GM23338 (cell line): ENCODE data around the gene SORL1-AS1.
A peak's percentile ranks its signal among the peaks of the same experiment; 100 is the strongest.

Experiments used
- ATAC-seq: fragments of 200-7000 bp; cut with Tn5 transposase; 3 replicates; pipeline ENCODE4 v1.9.1; 2020
- DNase-seq: peaks from one replicate; pipeline ENCODE4 v3.0.0-alpha.2; 2015; ENCODE audit warnings: low spot score
- H2AFZ ChIP-seq: fragments of 200-600 bp; sonication (generic); 2 replicates; pipeline ENCODE4 v1.8.0; 2016; ENCODE audit warnings: antibody characterized with exemption, mild to moderate bottlenecking, moderate library complexity
- H3F3A ChIP-seq: fragments of 200-600 bp; sonication (generic); replicated peaks from 2 replicates; pipeline ENCODE4 v1.8.0; 2017; ENCODE audit warnings: antibody characterized with exemption, mixed run types, low read depth
- H3K27ac ChIP-seq: fragments of 200-600 bp; sonication (generic); 2 replicates; pipeline ENCODE4 v1.6.1; 2016; ENCODE audit warnings: low read depth
- H3K27me3 ChIP-seq: fragments of 200-600 bp; sonication (generic); 2 replicates; pipeline ENCODE4 v1.8.0; 2016; ENCODE audit warnings: mild to moderate bottlenecking, mixed run types, moderate library complexity; ENCODE audit not compliant: insufficient read depth
- H3K36me3 ChIP-seq: fragments of 200-600 bp; sonication (generic); 2 replicates; pipeline ENCODE4 v1.8.0; 2016; ENCODE audit warnings: mild to moderate bottlenecking; ENCODE audit not compliant: insufficient read depth
- H3K4me1 ChIP-seq: fragments of 200-600 bp; sonication (generic); 2 replicates; pipeline ENCODE4 v1.8.0; 2016; ENCODE audit warnings: mild to moderate bottlenecking, moderate library complexity; ENCODE audit not compliant: insufficient read depth
- H3K4me2 ChIP-seq: fragments of 200-600 bp; sonication (generic); 2 replicates; pipeline ENCODE4 v1.7.1; 2017; ENCODE audit warnings: mixed run types
- H3K4me3 ChIP-seq: fragments of 200-600 bp; sonication (generic); 2 replicates; pipeline ENCODE4 v1.6.1; 2016; ENCODE audit warnings: mixed run types
- H3K79me2 ChIP-seq: fragments of 200-600 bp; sonication (generic); replicated peaks from 2 replicates; pipeline ENCODE4 v1.8.0; 2017; ENCODE audit warnings: mild to moderate bottlenecking; ENCODE audit not compliant: insufficient read depth
- H3K9me2 ChIP-seq: fragments of 200-600 bp; sonication (generic); 2 replicates; pipeline ENCODE4 v1.8.0; 2017; ENCODE audit not compliant: insufficient read depth
- H4K20me1 ChIP-seq: fragments of 200-600 bp; sonication (generic); replicated peaks from 2 replicates; pipeline ENCODE4 v1.8.0; 2017; ENCODE audit warnings: mild to moderate bottlenecking; ENCODE audit not compliant: insufficient read depth
- H3K27ac Mint-ChIP-seq: 2 replicates; pipeline ENCODE4 v1.8.0; 2020; ENCODE audit warnings: inconsistent platforms, mild to moderate bottlenecking, moderate library complexity, mixed read lengths
- H3K27me3 Mint-ChIP-seq: 3 replicates; pipeline ENCODE4 v1.8.0; 2022; ENCODE audit warnings: low read depth, mild to moderate bottlenecking, moderate library complexity, mixed read lengths, inconsistent platforms; ENCODE audit not compliant: insufficient read depth, poor library complexity
- H3K36me3 Mint-ChIP-seq: 3 replicates; pipeline ENCODE4 v1.8.0; 2021; ENCODE audit warnings: low read depth, mild to moderate bottlenecking, inconsistent platforms, moderate library complexity, mixed read lengths
- H3K4me1 Mint-ChIP-seq: 3 replicates; pipeline ENCODE4 v1.8.0; 2020; ENCODE audit warnings: mild to moderate bottlenecking, inconsistent platforms, mixed read lengths
- H3K4me3 Mint-ChIP-seq: 3 replicates; pipeline ENCODE4 v1.8.0; 2021; ENCODE audit warnings: moderate library complexity, mild to moderate bottlenecking, inconsistent platforms, mixed read lengths
- H3K9me3 Mint-ChIP-seq: 3 replicates; pipeline ENCODE4 v1.8.0; 2020; ENCODE audit warnings: moderate library complexity, mild to moderate bottlenecking, inconsistent platforms, mixed read lengths
- CTCF ChIP-seq, 2 experiments: fragments of 200-600 bp in 1 of 2; sonication (generic) in 1 of 2; conservative IDR thresholded peaks; 2 replicates each; pipeline versions ENCODE4 v1.5.1 to v1.6.1; 2016 to 2017; ENCODE audit warnings: antibody characterized with exemption in 2 of 2, low read depth in 2 of 2, mild to moderate bottlenecking in 2 of 2, moderate library complexity in 1 of 2
- ETS1 ChIP-seq: IDR thresholded peaks from 2 replicates; pipeline ENCODE4 v1.6.1; 2016; ENCODE audit warnings: antibody characterized with exemption
- JUNB ChIP-seq: IDR thresholded peaks from one replicate; pipeline ENCODE4 v1.6.1; 2016; ENCODE audit warnings: antibody characterized with exemption; ENCODE audit not compliant: unreplicated experiment
- ZNF114 ChIP-seq: fragments of 250-450 bp; sonication (Bioruptor Pico); IDR thresholded peaks from 2 replicates; pipeline ENCODE4 v1.5.0; 2020; ENCODE audit warnings: mild to moderate bottlenecking, moderate library complexity
- ZNF331 ChIP-seq: fragments of 250-450 bp; sonication (Bioruptor Pico); IDR thresholded peaks from 2 replicates; pipeline ENCODE4 v1.5.0; 2020; ENCODE audit warnings: low read depth, mild to moderate bottlenecking, moderate library complexity
- ZNF462 ChIP-seq: fragments of 250-450 bp; sonication (Bioruptor Pico); IDR thresholded peaks from 2 replicates; pipeline ENCODE4 v1.5.0; 2020; ENCODE audit warnings: mild to moderate bottlenecking, moderate library complexity

The SORL1-AS1 gene

GRCh38 chr11:121450401-121450800 is 2.4 kb downstream of the SORL1-AS1 start:
- H3K36me3 Mint-ChIP-seq: peaks cover 3% of the 10 kb centered on the region; the same call in 1 of the 3 replicates
- Histone ChIP-seq H3K27me3 (peaks cover 10% of the 10 kb centered on the region; the same call in 1 of the 2 replicates), H3K79me2 (peaks cover 32% of the 10 kb centered on the region), H3K4me1 (peaks cover 66% of the 10 kb centered on the region), H2AFZ (no peak overlapping the region), H3K27ac (no peak overlapping the region), H3K4me2 (no peak overlapping the region; the same call in 1 of the 2 replicates), H3K4me3 (no peak overlapping the region), H3K36me3 (no peaks in the 10 kb centered on the region), H4K20me1 (no peaks in the 10 kb centered on the region), H3K9me2 (no peaks in the 10 kb centered on the region), H3F3A (0 out of 2 replicates have a peak, but pooled peaks cover 10% of the 10 kb centered on the region)
- ATAC-seq (no peak), DNase-seq (no peak)
- no peaks in the 10 kb centered on the region; the same call in 1 of the 3 replicates for H3K9me3 Mint-ChIP-seq
- TF ChIP-seq ZNF114 (CRISPR knock-in tag) (no peak), CTCF (conservative IDR thresholded peaks at IDR 0.05; ENCODE audit: low read depth in 2 of 2) (no peak), ZNF331 (CRISPR knock-in tag) (no peak), JUNB (no peak), ETS1 (no peak), ZNF462 (no peak)
- H3K27me3 Mint-ChIP-seq: peaks cover 13% of the 10 kb centered on the region
- H3K4me3 Mint-ChIP-seq: peak overlapping the region; percentile 74; the same call in 1 of the 3 replicates
- H3K4me1 Mint-ChIP-seq: peaks cover 72% of the 10 kb centered on the region
- no peak overlapping the region for H3K27ac Mint-ChIP-seq
